ENCODE results near the gene ZBTB44.

The ZBTB44 gene

GRCh38 chr11:130203766-130204702, 110.7 kb downstream of the ZBTB44 start:
- H3K27ac ChIP-seq = no peak overlapping the region
- TF ChIP-seq CTCF (conservative IDR thresholded peaks at IDR 0.05) = no peak

GRCh38 chr11:130202818-130203689, 111.7 kb downstream of the ZBTB44 start:
- H3K27ac ChIP-seq = no peak overlapping the region

DNA sequence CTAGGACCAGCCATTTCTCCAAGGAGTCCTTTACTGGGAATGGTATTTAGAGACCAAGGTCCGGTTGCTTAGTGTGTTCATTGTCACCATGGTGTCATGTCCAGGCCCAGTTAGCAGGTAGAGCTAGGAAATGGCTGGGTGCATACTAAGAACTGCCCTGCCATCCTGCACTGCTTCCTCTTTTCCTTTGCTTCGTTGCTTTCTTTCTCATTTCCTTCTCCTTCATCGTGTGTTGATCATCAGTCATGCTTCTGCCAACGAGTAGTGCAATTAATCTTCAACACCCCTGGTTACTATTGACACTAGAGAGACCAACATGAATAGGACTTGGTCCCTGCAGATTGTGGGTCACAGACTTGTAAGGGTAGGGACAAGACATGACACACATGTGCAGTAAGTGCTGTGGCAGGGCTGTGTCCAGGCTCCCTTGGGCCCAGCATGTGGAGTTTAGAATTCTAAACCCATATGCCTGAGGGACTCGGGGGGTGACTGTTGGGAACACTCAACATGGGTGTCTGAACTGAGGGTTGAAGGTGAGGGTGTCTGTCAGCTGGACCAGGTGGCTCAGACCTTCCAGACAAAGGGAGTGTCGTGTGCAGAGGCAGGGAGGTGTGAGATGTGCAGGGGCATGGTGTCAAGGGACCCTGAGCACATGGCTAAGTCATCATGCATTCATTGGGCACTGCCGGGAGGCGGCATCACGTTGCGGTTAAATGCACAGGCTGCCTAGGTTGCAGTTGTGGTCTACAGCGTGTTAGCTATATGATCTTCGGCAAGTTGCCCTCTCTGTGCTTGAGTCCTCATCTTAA, 112.5 kb downstream of the ZBTB44 start:
- no peak overlapping the region for H3K27ac ChIP-seq
- TF ChIP-seq CTCF (conservative IDR thresholded peaks at IDR 0.05) = no peak

More at GRCh38 chr11:130202818-130203689, 111.7 kb downstream of the ZBTB44 start:
- TF ChIP-seq CTCF (conservative IDR thresholded peaks at IDR 0.05) = no peak

DNA sequence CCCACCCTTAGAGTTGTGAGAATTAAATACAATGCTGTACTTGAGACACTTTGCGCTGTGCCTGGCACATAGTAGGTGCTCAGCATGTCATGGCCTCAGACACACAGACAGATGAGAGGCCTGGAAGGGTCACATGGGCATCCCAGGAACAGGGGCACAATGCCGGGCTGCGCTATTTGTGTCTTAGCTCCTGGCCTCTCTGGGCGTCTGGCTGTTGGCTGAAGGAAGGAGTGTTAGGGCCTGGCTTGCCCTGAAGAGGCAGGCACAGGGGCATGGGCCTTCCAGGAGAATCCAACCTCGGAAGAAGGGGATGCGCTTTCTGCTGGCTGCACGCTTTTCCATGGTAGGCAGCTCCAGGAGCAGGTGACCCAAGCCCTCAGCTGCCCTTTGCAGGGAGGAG, 113.7 kb downstream of the ZBTB44 start:
- no peak for TF ChIP-seq CTCF (conservative IDR thresholded peaks at IDR 0.05)
- H3K27ac ChIP-seq = no peak overlapping the region

DNA sequence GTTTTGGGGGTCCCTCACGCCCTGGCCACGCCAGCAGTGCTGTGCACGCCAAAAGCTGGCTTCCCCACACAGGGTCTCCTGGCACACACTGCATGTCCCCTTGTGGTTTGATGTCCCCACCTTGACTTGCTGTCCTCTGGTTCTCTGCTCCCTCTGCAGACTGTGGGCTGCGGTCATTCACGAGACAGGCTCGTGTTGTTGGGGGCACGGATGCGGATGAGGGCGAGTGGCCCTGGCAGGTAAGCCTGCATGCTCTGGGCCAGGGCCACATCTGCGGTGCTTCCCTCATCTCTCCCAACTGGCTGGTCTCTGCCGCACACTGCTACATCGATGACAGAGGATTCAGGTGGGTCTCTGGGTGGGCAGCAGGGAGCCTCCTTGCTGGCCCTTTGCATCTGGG, 114.9 kb downstream of the ZBTB44 start:
- TF ChIP-seq CTCF (conservative IDR thresholded peaks at IDR 0.05) = no peak
- H3K27ac ChIP-seq = no peak overlapping the region

DNA sequence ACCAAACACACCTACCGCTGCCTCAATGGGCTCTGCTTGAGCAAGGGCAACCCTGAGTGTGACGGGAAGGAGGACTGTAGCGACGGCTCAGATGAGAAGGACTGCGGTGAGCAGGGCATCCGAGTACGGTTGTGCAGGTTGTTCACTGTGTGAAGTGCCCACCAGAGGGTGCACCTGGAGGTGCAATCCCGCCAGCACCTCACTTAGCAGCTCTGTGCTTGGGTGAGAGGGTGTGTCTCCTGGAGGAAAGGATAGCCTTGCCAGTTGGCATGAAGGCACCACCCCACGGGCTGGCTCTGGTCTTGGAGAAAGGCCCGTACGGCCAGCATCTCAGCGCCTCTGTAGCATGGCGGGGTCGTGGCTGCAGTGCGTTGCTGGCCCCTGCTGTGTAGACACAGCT, 115.8 kb downstream of the ZBTB44 start:
- H3K27ac ChIP-seq = no peak overlapping the region
- no peak for TF ChIP-seq CTCF (conservative IDR thresholded peaks at IDR 0.05)

Measured in VCaP (cell line).